Stimulated activated CD8-positive, alpha-beta memory T cell treated with anti-CD3 and anti-CD28 coated beads, Interleukin-4, amount 100 ng/mL, for 4 hours (primary cell): ENCODE measurements around the gene NCKAP5.

Experiments
- DNase-seq, 2 donors: peaks; one replicate each; pipeline ENCODE4 v3.0.0-alpha.2; 2020; ENCODE audit warnings: low read depth in 2 of 2, low spot score in 1 of 2

The NCKAP5 gene

GRCh38 chr2:132652474-132652873 is 915.8 kb downstream of the NCKAP5 start:
- no peak for DNase-seq

- no peak for DNase-seq
These were observed 916.9 kb downstream of the NCKAP5 start for GRCh38 chr2:132651115-132652045.

- DNase-seq = no peak
These were observed 921.6 kb downstream of the NCKAP5 start for GRCh38 chr2:132646540-132647108.

GRCh38 chr2:132645722-132646539 is 922.3 kb downstream of the NCKAP5 start:
- DNase-seq = no peak

GRCh38 chr2:132645176-132645575 is 923.1 kb downstream of the NCKAP5 start:
- no peak for DNase-seq

- no peak for DNase-seq
These were observed 925.8 kb downstream of the NCKAP5 start for GRCh38 chr2:132642415-132642814.

GRCh38 chr2:132641819-132642218 is 926.4 kb downstream of the NCKAP5 start:
- DNase-seq = no peak

- no peak for DNase-seq
These were observed 928.1 kb downstream of the NCKAP5 start for GRCh38 chr2:132640116-132640515.

GRCh38 chr2:132638313-132639040 is 929.8 kb downstream of the NCKAP5 start:
- no peak for DNase-seq

- no peak for DNase-seq
These were observed 931.9 kb downstream of the NCKAP5 start for GRCh38 chr2:132636346-132636745.

GRCh38 chr2:132633635-132634034 is 934.6 kb downstream of the NCKAP5 start:
- no peak for DNase-seq

GRCh38 chr2:132632000-132632649 is 936.1 kb downstream of the NCKAP5 start:
- DNase-seq = no peak

- no peak for DNase-seq
These were observed 940.7 kb downstream of the NCKAP5 start for GRCh38 chr2:132627536-132627935.

GRCh38 chr2:132623096-132623839 is 945.0 kb downstream of the NCKAP5 start:
- DNase-seq = no peak
